Neutrophil (primary cell): ENCODE results near the gene KISS1R.

Experiments used
- H3K27ac ChIP-seq: fragments of 200-600 bp; sonication (generic); 2 replicates; pipeline ENCODE4 v1.5.1; 2016; ENCODE audit warnings: mild to moderate bottlenecking, moderate library complexity
- H3K27me3 ChIP-seq: fragments of 200-600 bp; sonication (generic); 2 replicates; pipeline ENCODE4 v1.6.0; 2016; ENCODE audit warnings: mild to moderate bottlenecking
- H3K36me3 ChIP-seq: fragments of 200-600 bp; sonication (generic); 2 replicates; pipeline ENCODE4 v1.5.1; 2017
- H3K4me1 ChIP-seq, 2 experiments: fragments of 200-600 bp in 1 of 2; sonication (generic) in 1 of 2; 1 replicate in 1 of 2; 2 replicates in 1 of 2; pipeline versions ENCODE4 v1.5.1 to v1.6.1; 2013 to 2016; ENCODE audit warnings: low read depth in 1 of 2, low read length in 1 of 2, mild to moderate bottlenecking in 1 of 2, moderate library complexity in 1 of 2; ENCODE audit not compliant: control insufficient read depth in 1 of 2, insufficient read depth in 1 of 2
- H3K4me3 ChIP-seq, 2 experiments: fragments of 200-600 bp in 1 of 2; sonication (generic) in 1 of 2; 1 replicate in 1 of 2; 2 replicates in 1 of 2; pipeline ENCODE4 v1.5.1; 2013 to 2016; ENCODE audit warnings: low read depth in 1 of 2, low read length in 1 of 2, mild to moderate bottlenecking in 1 of 2, moderate library complexity in 1 of 2
- H3K9me3 ChIP-seq: fragments of 200-600 bp; sonication (generic); 2 replicates; pipeline ENCODE4 v1.5.1; 2016
- CTCF ChIP-seq: fragments of 200-600 bp; sonication (generic); IDR thresholded peaks from 2 replicates; pipeline ENCODE4 v1.5.1; 2016; ENCODE audit warnings: antibody characterized with exemption

The KISS1R gene

GRCh38 chr19:885536-886224 is 31.5 kb upstream of the KISS1R start:
- H3K9me3 ChIP-seq, result no peaks in the 10 kb centered on the region
- H3K27me3 ChIP-seq, result no peaks in the 10 kb centered on the region
- H3K27ac ChIP-seq, result no peak overlapping the region
- no peak for TF ChIP-seq CTCF
- peaks cover 0 to 5% of the 10 kb centered on the region in 2 experiments for H3K4me1 ChIP-seq
- peaks cover 95% of the 10 kb centered on the region for H3K36me3 ChIP-seq
- no peak overlapping the region for H3K4me3 ChIP-seq

- no peaks in the 10 kb centered on the region for H3K27me3 ChIP-seq
- H3K4me1 ChIP-seq, result peaks cover 2 to 7% of the 10 kb centered on the region in 2 experiments
- H3K27ac ChIP-seq, result no peak overlapping the region
- no peak overlapping the region for H3K4me3 ChIP-seq
- peaks cover 89% of the 10 kb centered on the region for H3K36me3 ChIP-seq
- TF ChIP-seq CTCF, result no peak
- no peaks in the 10 kb centered on the region for H3K9me3 ChIP-seq
Measured at GRCh38 chr19:887072-887471, 30.1 kb upstream of the KISS1R start.

GRCh38 chr19:887599-887998 is 29.5 kb upstream of the KISS1R start:
- H3K27ac ChIP-seq, result no peak overlapping the region
- H3K36me3 ChIP-seq, result peaks cover 84% of the 10 kb centered on the region
- H3K4me1 ChIP-seq, result peaks cover 6 to 12% of the 10 kb centered on the region in 2 experiments
- H3K4me3 ChIP-seq, result no peak overlapping the region
- no peak for TF ChIP-seq CTCF
- H3K9me3 ChIP-seq, result no peaks in the 10 kb centered on the region
- H3K27me3 ChIP-seq, result no peaks in the 10 kb centered on the region

- Histone ChIP-seq H3K9me3 (no peaks in the 10 kb centered on the region), H3K4me1 (peaks cover 14 to 20% of the 10 kb centered on the region in 2 experiments), H3K4me3 (no peak overlapping the region), H3K27me3 (no peaks in the 10 kb centered on the region), H3K36me3 (peaks cover 72% of the 10 kb centered on the region), H3K27ac (no peak overlapping the region)
- TF ChIP-seq CTCF, result no peak
Measured at GRCh38 chr19:888581-889385, 28.4 kb upstream of the KISS1R start.

GRCh38 chr19:889662-890295 is 27.4 kb upstream of the KISS1R start:
- peaks cover 62% of the 10 kb centered on the region for H3K36me3 ChIP-seq
- TF ChIP-seq CTCF, result no peak
- peaks cover 21 to 23% of the 10 kb centered on the region in 2 experiments for H3K4me1 ChIP-seq

More at GRCh38 chr19:889662-890295, 27.4 kb upstream of the KISS1R start:
- no peaks in the 10 kb centered on the region for H3K9me3 ChIP-seq
- no peaks in the 10 kb centered on the region for H3K27me3 ChIP-seq
- H3K27ac ChIP-seq, result no peak overlapping the region
- no peak overlapping the region for H3K4me3 ChIP-seq
